HCT116 (cell line): ENCODE results near the gene PITPNC1. TPM values are rescaled to one million over a fixed set of nuclear protein-coding genes. Genes with fewer than 3 reads are reported as not detected.

Source experiments
- ATAC-seq: fragments of 200-7000 bp; cut with Tn5 transposase; 2 replicates; pipeline ENCODE4 v1.9.1; 2020; ENCODE audit warnings: mild to moderate bottlenecking, moderate library complexity
- BruUV-seq: library from RNA; stranded (reverse); fragments of 400-500 nt; replicated peaks from 2 replicates; lab custom pipeline; 2021; lab: Mats Ljungman, UMichigan
- CTCF ChIA-PET: fragments of 300-600 bp; sonication (Branson Sonifier 250); formaldehyde crosslinking; loops from one replicate; lab custom pipeline; 2021; ENCODE audit warnings: antibody characterized with exemption; lab: Charles Lee
- POLR2A ChIA-PET: fragments of 300-600, 350-600 bp; sonication (Branson Sonifier 250); formaldehyde crosslinking; loops from one replicate; lab custom pipeline; 2021; ENCODE audit warnings: antibody characterized with exemption; lab: Charles Lee
- RAD21 ChIA-PET, 2 experiments: fragments of 300-600 bp; sonication (Branson Sonifier 250); formaldehyde crosslinking; loops; one replicate each; lab custom pipeline; 2023; ENCODE audit warnings: low total read pairs in 2 of 2; ENCODE audit not compliant: uncharacterized antibody in 2 of 2, unreplicated experiment in 2 of 2, low non-redundant PET in 1 of 2; lab: Charles Lee
- DNase-seq: peaks from one replicate; pipeline ENCODE4 v3.0.0-alpha.2; 2010; ENCODE audit warnings: low read depth, low spot score
- H2AFZ ChIP-seq: fragments of 200-600 bp; shearing (Covaris generic), sonication (generic); 2 replicates; pipeline ENCODE4 v1.6.1; 2017; ENCODE audit warnings: low read depth, mixed run types, mixed read lengths, antibody characterized with exemption, low read length; ENCODE audit not compliant: poor library complexity, severe bottlenecking
- H3K27ac ChIP-seq: 2 replicates; pipeline ENCODE4 v1.5.1; 2012; ENCODE audit warnings: low read depth, low read length
- H3K27me3 ChIP-seq: fragments of 200-600 bp; sonication (generic); 2 replicates; pipeline ENCODE4 v1.6.1; 2016; ENCODE audit warnings: mixed run types, low read length, mixed read lengths; ENCODE audit not compliant: insufficient read depth
- H3K36me3 ChIP-seq, 2 experiments: fragments of 200-500 bp in 1 of 2; fragments of 200-600 bp in 1 of 2; sonication (Bioruptor generic) in 1 of 2; sonication (generic) in 1 of 2; 2 replicates each; pipeline versions ENCODE4 v1.5.1 to v1.6.1; 2014 to 2016; ENCODE audit warnings: low read length in 2 of 2, inconsistent platforms in 1 of 2, mixed read lengths in 1 of 2, mixed run types in 1 of 2; ENCODE audit not compliant: insufficient read depth in 2 of 2, control insufficient read depth in 1 of 2
- H3K4me1 ChIP-seq, 2 experiments: fragments of 200-600 bp in 1 of 2; sonication (generic) in 1 of 2; 2 replicates each; pipeline versions ENCODE4 v1.5.1 to v1.6.1; 2012 to 2017; ENCODE audit warnings: low read length in 2 of 2, inconsistent platforms in 1 of 2, mild to moderate bottlenecking in 1 of 2, mixed read lengths in 1 of 2, mixed run types in 1 of 2, moderate library complexity in 1 of 2; ENCODE audit not compliant: insufficient read depth in 2 of 2, control insufficient read depth in 1 of 2
- H3K4me2 ChIP-seq: fragments of 200-600 bp; sonication (generic); 2 replicates; pipeline ENCODE4 v1.6.1; 2017; ENCODE audit warnings: mixed run types, low read length, mixed read lengths
- H3K4me3 ChIP-seq, 2 experiments: fragments of 200-600 bp in 1 of 2; sonication (generic) in 1 of 2; replicated peaks in 1 of 2; 2 replicates each; pipeline ENCODE4 v1.5.1; 2011 to 2016; ENCODE audit warnings: low read length in 2 of 2, control low read depth in 1 of 2, low read depth in 1 of 2, mild to moderate bottlenecking in 1 of 2, mixed read lengths in 1 of 2, mixed run types in 1 of 2
- H3K79me2 ChIP-seq: fragments of 200-600 bp; sonication (generic); 2 replicates; pipeline ENCODE4 v1.6.1; 2017; ENCODE audit warnings: mild to moderate bottlenecking, mixed run types, low read length, moderate library complexity, mixed read lengths; ENCODE audit not compliant: insufficient read depth
- H3K9ac ChIP-seq: fragments of 200-600 bp; sonication (generic); 2 replicates; pipeline ENCODE4 v1.6.1; 2016; ENCODE audit warnings: low read length, mixed read lengths
- H3K9me2 ChIP-seq: fragments of 200-600 bp; sonication (generic), shearing (Covaris generic); 2 replicates; pipeline ENCODE4 v1.6.1; 2017; ENCODE audit warnings: mixed run types, mild to moderate bottlenecking, moderate library complexity; ENCODE audit not compliant: insufficient read depth
- H3K9me3 ChIP-seq, 2 experiments: fragments of 200-500 bp in 1 of 2; fragments of 200-600 bp in 1 of 2; sonication (Bioruptor generic) in 1 of 2; sonication (generic) in 1 of 2; 2 replicates each; pipeline ENCODE4 v1.6.1; 2014 to 2017; ENCODE audit warnings: low read length in 2 of 2, mixed read lengths in 2 of 2, inconsistent platforms in 1 of 2, low read depth in 1 of 2, mild to moderate bottlenecking in 1 of 2, mixed run types in 1 of 2, moderate library complexity in 1 of 2; ENCODE audit not compliant: control insufficient read depth in 1 of 2, insufficient read depth in 1 of 2
- H4K20me1 ChIP-seq: fragments of 200-600 bp; sonication (generic), shearing (Covaris generic); 2 replicates; pipeline ENCODE4 v1.6.1; 2017; ENCODE audit warnings: mixed run types, mild to moderate bottlenecking, moderate library complexity; ENCODE audit not compliant: insufficient read depth
- ATF3 ChIP-seq: IDR thresholded peaks from 2 replicates; pipeline ENCODE4 v1.6.1; 2012
- CEBPB ChIP-seq: IDR thresholded peaks from 2 replicates; pipeline ENCODE4 v1.6.1; 2012; ENCODE audit warnings: low read depth
- CTCF ChIP-seq, 3 experiments: fragments of 200-600 bp in 1 of 3; sonication (generic) in 1 of 3; IDR thresholded peaks in 2 of 3; conservative IDR thresholded peaks in 1 of 3; 2 replicates each; pipeline ENCODE4 v1.5.1; 2012 to 2017; ENCODE audit warnings: low read depth in 2 of 3, low read length in 2 of 3, antibody characterized with exemption in 1 of 3, borderline replicate concordance in 1 of 3, control low read depth in 1 of 3, mild to moderate bottlenecking in 1 of 3, mixed read lengths in 1 of 3, mixed run types in 1 of 3, moderate library complexity in 1 of 3; ENCODE audit not compliant: insufficient read depth in 1 of 3
- EGR1 ChIP-seq: IDR thresholded peaks from 2 replicates; pipeline ENCODE4 v1.6.1; 2012; ENCODE audit warnings: low read depth
- EZH2phosphoT487 ChIP-seq: fragments of 200-600 bp; IDR thresholded peaks from 2 replicates; pipeline ENCODE4 v1.6.1; 2018; ENCODE audit warnings: antibody characterized with exemption, borderline replicate concordance
- FOSL1 ChIP-seq: IDR thresholded peaks from 2 replicates; pipeline ENCODE4 v1.6.1; 2012; ENCODE audit warnings: low read depth
- REST ChIP-seq: IDR thresholded peaks from 2 replicates; pipeline ENCODE4 v1.6.1; 2012; ENCODE audit warnings: low read depth
- SRF ChIP-seq: IDR thresholded peaks from 2 replicates; pipeline ENCODE4 v1.6.1; 2012; ENCODE audit warnings: low read depth
- TCF7L2 ChIP-seq: IDR thresholded peaks from 2 replicates; pipeline ENCODE4 v1.7.0; 2011; ENCODE audit warnings: borderline replicate concordance, inconsistent platforms; ENCODE audit not compliant: insufficient read depth, insufficient read length; ENCODE audit errors: extremely low read depth
- YY1 ChIP-seq: IDR thresholded peaks from 2 replicates; pipeline ENCODE4 v1.6.1; 2011; ENCODE audit warnings: low read length, low read depth, moderate library complexity, mild to moderate bottlenecking; ENCODE audit not compliant: insufficient replicate concordance; ENCODE audit errors: extremely low read depth
- ZFX ChIP-seq: fragments of 450-650 bp; IDR thresholded peaks from 2 replicates; pipeline ENCODE4 v1.6.1; 2017
- intact Hi-C: fragments of 100-400 bp; cut with micrococcal nuclease; formaldehyde crosslinking; loops from 2 replicates; pipeline ENCODE4 v1.10.0; 2022
- total RNA-seq: library from RNA; stranded (reverse); gene quantifications from one replicate; pipeline ENCODE4 v1.2.1, GENCODE V29; 2021; ENCODE audit not compliant: unreplicated experiment
- TF ChIP-seq, protein P1 (sequence below): IDR thresholded peaks from 2 replicates; pipeline ENCODE4 v1.6.1; 2011; ENCODE audit warnings: mild to moderate bottlenecking, low read length, moderate library complexity; ENCODE audit not compliant: insufficient replicate concordance; ENCODE audit errors: extremely low read depth

Gene PITPNC1
- total RNA-seq, 1 experiment from 2014 or later = 41.9 TPM

- no peak overlapping the region for H3K4me2 ChIP-seq
- DNase-seq = no peak
- no peaks in the 10 kb centered on the region for H3K9me2 ChIP-seq
- no peak overlapping the region for H3K9ac ChIP-seq
- RAD21 ChIA-PET = no interaction called here
- no peak overlapping the region for H3K4me3 ChIP-seq
- TF ChIP-seq YY1 = no peak
- TF ChIP-seq, protein P1, sequence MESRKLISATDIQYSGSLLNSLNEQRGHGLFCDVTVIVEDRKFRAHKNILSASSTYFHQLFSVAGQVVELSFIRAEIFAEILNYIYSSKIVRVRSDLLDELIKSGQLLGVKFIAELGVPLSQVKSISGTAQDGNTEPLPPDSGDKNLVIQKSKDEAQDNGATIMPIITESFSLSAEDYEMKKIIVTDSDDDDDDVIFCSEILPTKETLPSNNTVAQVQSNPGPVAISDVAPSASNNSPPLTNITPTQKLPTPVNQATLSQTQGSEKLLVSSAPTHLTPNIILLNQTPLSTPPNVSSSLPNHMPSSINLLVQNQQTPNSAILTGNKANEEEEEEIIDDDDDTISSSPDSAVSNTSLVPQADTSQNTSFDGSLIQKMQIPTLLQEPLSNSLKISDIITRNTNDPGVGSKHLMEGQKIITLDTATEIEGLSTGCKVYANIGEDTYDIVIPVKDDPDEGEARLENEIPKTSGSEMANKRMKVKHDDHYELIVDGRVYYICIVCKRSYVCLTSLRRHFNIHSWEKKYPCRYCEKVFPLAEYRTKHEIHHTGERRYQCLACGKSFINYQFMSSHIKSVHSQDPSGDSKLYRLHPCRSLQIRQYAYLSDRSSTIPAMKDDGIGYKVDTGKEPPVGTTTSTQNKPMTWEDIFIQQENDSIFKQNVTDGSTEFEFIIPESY = no peak
- TF ChIP-seq SRF = no peak
- TF ChIP-seq FOSL1 = no peak
- TF ChIP-seq, all 23 proteins: peak for 0
- H3K4me1 ChIP-seq = no peaks in the 10 kb centered on the region; a peak in 1 of 4 replicates
- H2AFZ ChIP-seq = no peak overlapping the region
- ATAC-seq = no peak
- no peaks in the 10 kb centered on the region for H3K27me3 ChIP-seq
- intact Hi-C loops = no loop called here
- ChIA-PET CTCF (interaction anchor here (3.3 kb wide), 1 partner anchor 226 kb away, joined by 41 read pairs; no protein-coding TSS in a partner anchor), POLR2A (no interaction called here)
- H3K27ac ChIP-seq = no peak overlapping the region
- no peaks in the 10 kb centered on the region for H4K20me1 ChIP-seq
- H3K9me3 ChIP-seq = no peaks in the 10 kb centered on the region
- BruUV-seq = no TSS peak
- H3K79me2 ChIP-seq = no peaks in the 10 kb centered on the region
- H3K36me3 ChIP-seq = no peaks in the 10 kb centered on the region
These were observed 223.3 kb downstream of the PITPNC1 start for GRCh38 chr17:67600408-67600807.

- POLR2A ChIA-PET = no interaction called here
- TF ChIP-seq EGR1 (no peak), CTCF (IDR thresholded peaks at IDR 0.05 in 2 of 3, conservative IDR thresholded peaks at IDR 0.05 in 1 of 3; ENCODE audit: borderline replicate concordance in 1 of 3, insufficient read depth in 1 of 3, low read depth in 2 of 3, low read length in 2 of 3) (no peak), TCF7L2 (no peak), EZH2phosphoT487 (no peak), REST (no peak), CEBPB (no peak), ZFX (no peak), ATF3 (no peak)
These were observed 224.8 kb downstream of the PITPNC1 start for GRCh38 chr17:67601897-67602296.

More at GRCh38 chr17:67601897-67602296, 224.8 kb downstream of the PITPNC1 start:
- H3K79me2 ChIP-seq = no peaks in the 10 kb centered on the region
- ATAC-seq (no peak), DNase-seq (no peak)
- ChIA-PET CTCF (interaction anchor here (0.9 to 3.3 kb wide), 6 partner anchors 75 to 242 kb away, joined by 3 to 41 read pairs (median 6); no protein-coding TSS in a partner anchor), RAD21 (no interaction called here)
- H3K4me1 ChIP-seq = no peaks in the 10 kb centered on the region; a peak in 2 of 4 replicates
- H3K4me2 ChIP-seq = no peak overlapping the region
- no peak overlapping the region for H3K9ac ChIP-seq
- BruUV-seq = no TSS peak
- no peaks in the 10 kb centered on the region for H3K9me3 ChIP-seq
- no peaks in the 10 kb centered on the region for H3K27me3 ChIP-seq
- no peak overlapping the region for H3K27ac ChIP-seq
- H4K20me1 ChIP-seq = no peaks in the 10 kb centered on the region
- no peak overlapping the region for H3K4me3 ChIP-seq
- intact Hi-C loops = loop anchor here (2.0 kb wide), 1 partner anchor 127 kb away; no protein-coding TSS in a partner anchor
- no peaks in the 10 kb centered on the region for H3K9me2 ChIP-seq
- no peaks in the 10 kb centered on the region for H3K36me3 ChIP-seq
- H2AFZ ChIP-seq = no peak overlapping the region
